HepG2 (cell line): Measurements from ENCODE around the gene KRTAP10-8.

Source experiments
- EZH2 ChIP-seq: conservative IDR thresholded peaks from 2 replicates; pipeline ENCODE4 v1.6.1; 2012; ENCODE audit warnings: mild to moderate bottlenecking, low read depth, low read length, moderate library complexity
- KDM5B ChIP-seq: sonication (generic); formaldehyde crosslinking; IDR thresholded peaks from 2 replicates; pipeline ENCODE4 v1.4.0; 2020; ENCODE audit warnings: missing genetic modification reagents, mild to moderate bottlenecking, borderline replicate concordance
- MXI1 ChIP-seq: IDR thresholded peaks from 3 replicates; pipeline ENCODE4 v1.6.1; 2012; ENCODE audit warnings: low read depth, low read length, inconsistent platforms, borderline replicate concordance
- ZKSCAN8 ChIP-seq: IDR thresholded peaks from 2 replicates; pipeline ENCODE4 v1.6.1; 2016; ENCODE audit warnings: borderline replicate concordance, missing genetic modification reagents, missing compliant biosample characterization
- ZNF121 ChIP-seq: sonication (generic); formaldehyde crosslinking; IDR thresholded peaks from 2 replicates; pipeline ENCODE4 v1.5.0; 2020; ENCODE audit warnings: mild to moderate bottlenecking, missing genetic modification reagents

DNA sequence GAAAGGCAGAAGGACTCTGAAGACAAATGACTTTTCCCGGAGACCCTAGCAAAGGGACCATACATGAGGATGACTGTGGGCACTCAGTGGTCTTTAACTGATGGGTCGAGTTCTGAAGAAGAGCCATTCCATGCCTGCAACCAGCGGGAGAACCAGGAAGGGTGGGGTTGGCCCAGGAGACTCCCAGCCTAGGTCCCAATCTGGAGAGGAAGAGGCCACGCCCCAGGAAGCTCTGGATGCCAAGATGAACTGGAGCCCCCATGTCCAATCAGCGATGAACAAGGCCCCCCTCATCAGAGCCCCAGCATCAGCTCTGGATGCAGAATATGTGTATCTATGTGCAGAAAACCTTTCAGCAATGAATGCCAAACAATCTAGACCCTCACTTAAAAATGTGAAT lies 28.9 kb downstream of the KRTAP10-8 start:
- TF ChIP-seq ZKSCAN8 (CRISPR knock-in tag): no peak
- TF ChIP-seq KDM5B (CRISPR knock-in tag): no peak
- TF ChIP-seq EZH2: no peak
- TF ChIP-seq MXI1: no peak
- no peak for TF ChIP-seq ZNF121 (CRISPR knock-in tag)
